K562 treated with DMSO at 1 percent for 12 hours (cell line): ENCODE data around the gene EIF5A. TPM values are rescaled to one million over a fixed set of nuclear protein-coding genes. Genes with fewer than 3 reads are reported as not detected.

ENCODE experiments used
- total RNA-seq: library from RNA; unstranded; fragments of 300-600 nt; gene quantifications from 2 replicates; pipeline ENCODE4 v1.2.3, GENCODE V29; 2022; ENCODE audit not compliant: insufficient read depth

Gene EIF5A
- 279 and 294 TPM in 2 replicates for total RNA-seq

GRCh38 chr17:7306911-7307685, at the start of gene EIF5A:
TSS of gene EIF5A (plus strand) at chr17:7307628. CDS start at chr17:7309636, 2,008 bp downstream.

DNA sequence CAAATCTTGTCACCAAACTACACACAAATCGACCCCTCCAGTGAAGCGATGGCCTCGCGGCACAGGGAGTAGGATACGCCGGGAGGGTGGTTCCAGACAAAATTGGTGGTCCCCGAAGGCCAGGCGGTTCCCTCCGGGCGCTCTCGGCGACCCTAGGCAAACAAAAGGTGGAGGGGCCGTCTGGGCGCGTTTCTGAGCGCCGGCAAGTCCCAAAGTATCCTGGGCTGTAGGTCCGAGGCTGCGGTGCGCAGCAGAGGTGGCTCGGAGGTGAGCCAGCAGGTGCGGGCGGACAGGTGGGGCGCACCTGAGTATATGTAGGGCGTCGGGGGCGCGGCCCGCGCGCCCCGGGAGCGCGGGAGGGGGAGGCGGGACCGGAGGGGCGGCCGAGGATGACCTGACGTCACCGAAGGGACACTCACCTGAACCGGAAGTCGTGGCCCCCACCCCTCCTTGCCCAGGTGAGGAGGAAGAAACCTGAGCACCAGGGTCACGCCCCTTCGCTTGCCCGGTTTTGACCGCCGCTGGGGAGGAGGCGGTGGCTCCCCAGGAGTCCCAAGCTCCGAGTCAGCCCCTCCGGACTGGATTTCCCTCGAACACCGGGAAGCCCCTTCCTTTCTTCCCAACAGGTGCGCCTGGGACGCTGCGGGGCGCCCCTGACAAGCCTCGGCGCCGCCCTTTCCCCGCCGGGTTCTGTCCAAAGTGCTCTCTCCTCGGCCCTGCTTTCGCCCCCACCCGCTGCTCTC, 45.1 kb upstream of the EIF5A start, which contains the start of gene CLDN7:
CLDN7 (minus strand) TSS at position 287 of the 743 bp plus-strand sequence. CDS start 435 bp downstream, outside the sequence.

DNA sequence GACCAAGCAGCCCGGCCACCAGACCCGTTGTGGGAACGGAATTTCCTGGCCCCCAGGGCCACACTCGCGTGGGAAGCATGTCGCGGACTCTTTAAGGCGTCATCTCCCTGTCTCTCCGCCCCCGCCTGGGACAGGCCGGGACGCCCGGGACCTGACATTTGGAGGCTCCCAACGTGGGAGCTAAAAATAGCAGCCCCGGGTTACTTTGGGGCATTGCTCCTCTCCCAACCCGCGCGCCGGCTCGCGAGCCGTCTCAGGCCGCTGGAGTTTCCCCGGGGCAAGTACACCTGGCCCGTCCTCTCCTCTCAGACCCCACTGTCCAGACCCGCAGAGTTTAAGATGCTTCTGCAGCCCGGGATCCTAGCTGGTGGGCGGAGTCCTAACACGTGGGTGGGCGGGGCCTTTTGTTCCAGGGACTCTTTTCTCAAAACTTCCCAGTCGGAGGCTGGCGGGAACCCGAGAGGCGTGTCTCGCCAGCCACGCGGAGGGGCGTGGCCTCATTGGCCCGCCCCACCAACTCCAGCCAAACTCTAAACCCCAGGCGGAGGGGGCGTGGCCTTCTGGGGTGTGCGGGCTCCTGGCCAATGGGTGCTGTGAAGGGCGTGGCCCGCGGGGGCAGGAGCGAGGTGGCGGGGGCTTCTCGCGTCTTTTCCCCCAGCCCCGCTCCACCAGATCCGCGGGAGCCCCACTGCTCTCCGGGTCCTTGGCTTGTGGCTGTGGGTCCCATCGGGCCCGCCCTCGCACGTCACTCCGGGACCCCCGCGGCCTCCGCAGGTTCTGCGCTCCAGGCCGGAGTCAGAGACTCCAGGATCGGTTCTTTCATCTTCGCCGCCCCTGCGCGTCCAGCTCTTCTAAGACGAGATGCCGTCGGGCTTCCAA, 26.1 kb upstream of the EIF5A start, which contains the start of gene SLC2A4:
SLC2A4 (plus strand) TSS at position 645 of the 879 bp plus-strand sequence; CDS start at position 862, 217 bp downstream.

GRCh38 chr17:7294614-7295153, 12.7 kb upstream of the EIF5A start, which contains the start of gene YBX2:
TSS of gene YBX2 (minus strand) at chr17:7294639. CDS start at chr17:7294500, 139 bp downstream.

GRCh38 chr17:7314719-7315569, 7.5 kb downstream of the EIF5A start, which contains the start of gene GPS2:
TSS of gene GPS2 (minus strand) at chr17:7315360. CDS start at chr17:7315052, 308 bp downstream.

DNA sequence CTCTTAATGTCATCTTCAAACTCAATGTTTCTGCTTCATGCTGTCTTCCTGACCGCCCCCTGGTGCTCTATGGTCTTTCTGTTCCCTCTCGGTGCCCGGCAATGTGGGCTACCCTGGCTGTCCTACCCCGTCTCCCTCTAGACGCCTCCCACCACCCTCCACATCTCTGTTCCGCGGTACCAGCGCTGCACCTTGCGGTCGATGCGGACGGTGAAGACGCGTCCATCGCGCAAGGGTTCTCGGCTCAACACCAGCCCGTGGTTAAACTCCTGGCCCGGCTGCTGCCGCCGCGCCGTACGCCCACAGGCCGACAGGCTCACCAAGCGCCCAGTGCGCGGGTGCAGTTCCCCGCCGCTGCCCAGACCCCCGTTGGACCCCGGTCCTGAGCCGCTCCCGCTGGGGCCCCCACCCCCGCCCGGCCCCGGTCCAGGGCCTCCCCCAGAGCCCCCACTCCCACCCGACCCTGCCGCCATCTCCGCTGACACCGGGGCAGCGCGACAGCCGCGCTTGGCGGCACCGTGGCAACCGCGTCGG, 21.5 kb downstream of the EIF5A start, which contains the start of gene NEURL4:
NEURL4 (minus strand) TSS at position 496 of the 534 bp plus-strand sequence; CDS start at position 473, 23 bp downstream.

DNA sequence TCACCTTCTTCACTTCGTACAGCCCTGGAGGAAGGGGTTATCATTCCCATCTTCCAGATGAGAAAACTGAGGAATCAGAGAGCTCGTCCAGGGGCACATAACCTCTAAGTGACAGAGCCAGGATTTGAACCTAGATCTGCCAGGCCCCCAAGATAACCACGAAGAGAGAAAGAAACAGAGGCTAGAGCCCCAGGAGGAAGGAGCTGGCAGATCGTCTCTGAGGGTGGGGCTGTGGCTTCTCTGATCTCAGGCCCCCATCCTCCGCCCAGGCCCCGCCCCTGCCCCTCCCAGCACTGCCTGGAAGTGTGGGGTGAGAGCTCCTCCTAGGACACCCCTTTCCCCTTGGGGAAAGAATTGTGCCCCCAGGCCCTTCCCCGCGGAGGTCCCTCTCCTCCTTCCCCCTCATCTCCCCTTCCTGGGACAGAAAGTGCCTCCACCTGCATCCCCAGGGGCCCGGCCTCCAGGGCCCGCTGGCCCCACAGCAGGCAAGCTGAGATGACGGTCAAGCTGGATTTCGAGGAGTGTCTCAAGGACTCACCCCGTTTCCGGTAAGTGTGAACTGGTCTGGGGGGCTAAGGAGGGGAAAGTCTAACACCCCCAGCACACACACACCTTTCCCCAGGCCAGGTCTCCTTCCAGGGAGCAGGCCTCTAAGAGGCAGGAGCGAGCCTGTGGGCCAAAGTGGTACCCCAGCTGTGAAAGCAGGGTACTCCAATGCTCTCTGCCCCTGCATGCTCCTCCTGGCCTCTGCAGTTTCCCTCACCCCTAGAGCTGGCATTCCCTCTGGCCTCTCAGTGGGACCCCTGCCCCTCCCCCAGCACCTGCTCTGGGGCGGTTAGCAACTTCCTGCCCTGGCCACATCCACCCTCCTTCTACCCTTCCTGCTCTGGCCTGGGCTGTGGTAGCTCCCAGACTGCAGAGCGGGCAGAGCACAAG, 29.1 kb downstream of the EIF5A start, which contains the start of gene ACAP1:
ACAP1 (plus strand) TSS at position 290 of the 936 bp plus-strand sequence; CDS start at position 496, 206 bp downstream.

DNA sequence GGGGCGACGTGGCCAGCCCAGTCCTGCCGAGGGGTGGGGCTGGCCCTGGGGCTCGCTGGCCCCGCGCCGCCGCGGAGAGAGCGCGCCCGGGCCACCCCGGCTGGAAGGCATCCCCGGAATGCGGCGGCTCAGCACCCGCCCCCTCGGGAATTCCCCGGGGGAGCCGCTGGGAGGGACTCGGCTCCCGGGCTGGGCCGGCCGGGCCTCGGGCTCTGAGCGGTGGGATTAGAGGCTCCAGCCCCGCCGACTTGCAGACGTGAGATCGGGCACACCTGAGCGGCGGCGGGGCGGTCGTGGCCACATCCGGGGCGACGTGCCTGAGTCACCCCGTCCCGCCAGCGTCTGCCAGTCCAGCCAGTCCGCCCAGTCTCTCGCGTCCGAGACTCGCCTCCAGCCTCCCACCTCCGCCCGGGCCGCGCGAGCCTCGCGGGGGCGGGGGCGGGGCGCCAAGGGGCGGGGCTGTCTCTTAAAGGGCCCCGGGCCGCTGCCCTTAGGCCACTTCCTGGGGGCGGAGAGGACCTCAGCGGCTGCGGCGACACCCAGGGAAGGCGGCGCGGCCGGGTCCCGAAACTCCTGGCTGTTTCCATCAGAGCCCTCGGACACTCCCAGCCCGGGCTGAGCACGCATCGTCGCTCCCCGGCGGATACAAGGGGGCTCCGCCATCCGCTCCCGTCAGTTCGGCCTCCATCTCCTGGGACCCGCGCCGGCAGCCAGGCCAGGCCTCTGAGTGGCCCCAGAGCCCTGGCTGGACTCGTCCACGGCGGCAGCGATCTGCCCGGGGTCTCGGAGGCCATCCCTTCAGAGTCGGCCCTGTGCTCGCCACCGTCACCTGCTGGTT, 44.5 kb downstream of the EIF5A start, which contains the start of gene KCTD11:
KCTD11 (plus strand) TSS at position 498 of the 838 bp plus-strand sequence.

DNA sequence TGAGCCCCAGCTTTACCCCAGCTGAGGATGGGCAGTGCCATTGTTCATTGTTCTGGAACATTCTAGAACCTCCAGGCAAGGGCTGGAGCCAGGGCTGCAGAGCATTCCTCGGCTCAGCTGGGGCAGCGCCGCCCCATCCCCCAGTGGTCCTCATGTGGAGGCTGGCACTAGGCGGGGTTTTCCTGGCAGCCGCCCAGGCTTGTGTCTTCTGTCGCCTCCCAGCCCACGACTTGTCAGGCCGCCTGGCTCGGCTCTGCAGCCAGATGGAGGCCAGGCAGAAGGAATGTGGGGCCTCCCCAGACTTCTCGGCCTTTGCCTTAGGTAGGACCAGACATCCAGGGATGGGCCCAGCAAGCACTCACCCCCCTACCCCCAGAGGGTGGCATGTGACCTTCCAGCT, 47.6 kb downstream of the EIF5A start, which contains the start of gene TMEM95:
TMEM95 (plus strand) TSS at position 104 of the 400 bp plus-strand sequence; CDS start at position 153, 49 bp downstream.

Other genes starting within 250 kb of the EIF5A start
- not detected in 2 replicates for gene CLEC10A, start 227.4 kb upstream of the EIF5A start, total RNA-seq
- not detected in 2 replicates for gene ASGR2, start 192.8 kb upstream of the EIF5A start, total RNA-seq
- not detected in 2 replicates for gene ASGR1, start 128.3 kb upstream of the EIF5A start, total RNA-seq
- gene DLG4, start 87.8 kb upstream of the EIF5A start, total RNA-seq = 2.6 and 2.8 TPM in 2 replicates
- gene ACADVL, start 87.7 kb upstream of the EIF5A start, total RNA-seq = 256 and 286 TPM in 2 replicates
- 32.1 and 61.1 TPM in 2 replicates for gene DVL2, start 73.1 kb upstream of the EIF5A start, total RNA-seq
- gene PHF23, start 68.2 kb upstream of the EIF5A start, total RNA-seq = 23.0 and 29.8 TPM in 2 replicates
- gene GABARAP, start 65.2 kb upstream of the EIF5A start, total RNA-seq = 233 and 263 TPM in 2 replicates
- gene CTDNEP1, start 55.9 kb upstream of the EIF5A start, total RNA-seq = 60.4 and 70.5 TPM in 2 replicates
- 55.2 and 59.1 TPM in 2 replicates for gene ELP5, start 55.4 kb upstream of the EIF5A start, total RNA-seq
- gene CLDN7, start 45.1 kb upstream of the EIF5A start, total RNA-seq = 15.9 and 34.5 TPM in 2 replicates
- gene SLC2A4, start 25.9 kb upstream of the EIF5A start, total RNA-seq = not detected in 2 replicates
- gene YBX2, start 13.0 kb upstream of the EIF5A start, total RNA-seq = not detected in 2 replicates
- gene GPS2, start 7.7 kb downstream of the EIF5A start, total RNA-seq = 43.1 and 74.6 TPM in 2 replicates
- 7.2 and 16.1 TPM in 2 replicates for gene NEURL4, start 21.7 kb downstream of the EIF5A start, total RNA-seq
- gene ACAP1, start 28.9 kb downstream of the EIF5A start, total RNA-seq = 2.4 and 3.7 TPM in 2 replicates
- 4.2 and 6.3 TPM in 2 replicates for gene KCTD11, start 44.5 kb downstream of the EIF5A start, total RNA-seq
- gene TMEM95, start 47.5 kb downstream of the EIF5A start, total RNA-seq = not detected in 2 replicates
- 4.7 and 6.0 TPM in 2 replicates for gene TNK1, start 73.5 kb downstream of the EIF5A start, total RNA-seq
- gene PLSCR3, start 86.9 kb downstream of the EIF5A start, total RNA-seq = 7.2 and 9.4 TPM in 2 replicates
- 43.4 and 76.9 TPM in 2 replicates for gene TMEM256, start 96.5 kb downstream of the EIF5A start, total RNA-seq
- 4.4 and 13.0 TPM in 2 replicates for gene NLGN2, start 100.2 kb downstream of the EIF5A start, total RNA-seq
- gene SPEM1, start 112.7 kb downstream of the EIF5A start, total RNA-seq = not detected in 2 replicates
- gene SPEM2, start 118.0 kb downstream of the EIF5A start, total RNA-seq = not detected in 2 replicates
- gene SPEM3, start 121.2 kb downstream of the EIF5A start, total RNA-seq = not detected in 2 replicates
- 12.3 and 12.6 TPM in 2 replicates for gene TMEM102, start 127.8 kb downstream of the EIF5A start, total RNA-seq
- 3.8 and 6.1 TPM in 2 replicates for gene FGF11, start 131.9 kb downstream of the EIF5A start, total RNA-seq
- 10.1 and 10.9 TPM in 2 replicates for gene CHRNB1, start 137.4 kb downstream of the EIF5A start, total RNA-seq
- gene ZBTB4, start 172.0 kb downstream of the EIF5A start, total RNA-seq = 1.2 and 5.1 TPM in 2 replicates
- not detected in 2 replicates for gene SLC35G6, start 173.8 kb downstream of the EIF5A start, total RNA-seq
- 19.1 and 87.4 TPM in 2 replicates for gene POLR2A, start 176.7 kb downstream of the EIF5A start, total RNA-seq
- 0.73 TPM in 1 of 2 replicates, not detected in the other for gene TNFSF12, start 241.4 kb downstream of the EIF5A start, total RNA-seq